CD8-positive, alpha-beta memory T cell (primary cell): Measurements from ENCODE around the gene CACNA1C. TPM values are rescaled to one million over a fixed set of nuclear protein-coding genes. Genes with fewer than 3 reads are reported as not detected.

Experiments used
- CTCF ChIA-PET: fragments of 350-600 bp; sonication (Branson Sonifier 250); formaldehyde crosslinking; loops from one replicate; lab custom pipeline; 2021; ENCODE audit warnings: antibody characterized with exemption; lab: Charles Lee
- POLR2A ChIA-PET: fragments of 350-600 bp; sonication (Branson Sonifier 250); formaldehyde crosslinking; loops from one replicate; lab custom pipeline; 2021; ENCODE audit warnings: antibody characterized with exemption; lab: Charles Lee
- DNase-seq, 5 donors: peaks; one replicate each; pipeline versions ENCODE4 v3.0.0 to v3.0.0-alpha.2; 2020 to 2022; ENCODE audit warnings: mixed read lengths in 1 of 5
- H3K27ac ChIP-seq: one replicate; pipeline ENCODE4 v1.7.0; 2013; ENCODE audit warnings: low read depth, mild to moderate bottlenecking, low read length, moderate library complexity
- H3K27me3 ChIP-seq: 2 replicates; pipeline ENCODE4 v1.7.0; 2013; ENCODE audit warnings: low read length, mild to moderate bottlenecking; ENCODE audit not compliant: insufficient read depth, poor library complexity, severe bottlenecking
- H3K36me3 ChIP-seq: 2 replicates; pipeline ENCODE4 v1.7.0; 2013; ENCODE audit warnings: mild to moderate bottlenecking, low read length, moderate library complexity; ENCODE audit not compliant: insufficient read depth
- H3K4me1 ChIP-seq: 2 replicates; pipeline ENCODE4 v1.7.0; 2013; ENCODE audit warnings: mild to moderate bottlenecking, low read length, moderate library complexity; ENCODE audit not compliant: insufficient read depth
- H3K4me3 ChIP-seq: 2 replicates; pipeline ENCODE4 v1.7.0; 2013; ENCODE audit warnings: mild to moderate bottlenecking, low read length
- H3K9me3 ChIP-seq: 2 replicates; pipeline ENCODE4 v1.7.0; 2013; ENCODE audit warnings: mild to moderate bottlenecking, low read length
- H3K27ac Mint-ChIP-seq, 8 donors: one replicate each; pipeline ENCODE4 v1.8.0; 2020 to 2021; ENCODE audit warnings: mixed read lengths in 8 of 8, mild to moderate bottlenecking in 6 of 8, inconsistent platforms in 3 of 8, moderate library complexity in 3 of 8
- H3K27me3 Mint-ChIP-seq, 2 donors: one replicate each; pipeline ENCODE4 v1.8.0; 2020 to 2021; ENCODE audit warnings: mixed read lengths in 2 of 2, mild to moderate bottlenecking in 1 of 2, moderate library complexity in 1 of 2
- H3K36me3 Mint-ChIP-seq, 3 donors: one replicate each; pipeline ENCODE4 v1.8.0; 2020 to 2021; ENCODE audit warnings: mixed read lengths in 3 of 3, inconsistent platforms in 1 of 3, mild to moderate bottlenecking in 1 of 3
- H3K4me1 Mint-ChIP-seq, 3 donors: one replicate each; pipeline ENCODE4 v1.8.0; 2020 to 2021; ENCODE audit warnings: mixed read lengths in 3 of 3, inconsistent platforms in 1 of 3, mild to moderate bottlenecking in 1 of 3
- H3K4me3 Mint-ChIP-seq, 7 donors: one replicate each; pipeline ENCODE4 v1.8.0; 2020 to 2021; ENCODE audit warnings: mixed read lengths in 7 of 7, mild to moderate bottlenecking in 6 of 7, moderate library complexity in 4 of 7, inconsistent platforms in 2 of 7
- H3K9me3 Mint-ChIP-seq, 5 donors: one replicate each; pipeline ENCODE4 v1.8.0; 2020 to 2022; ENCODE audit warnings: mixed read lengths in 5 of 5, mild to moderate bottlenecking in 3 of 5, moderate library complexity in 2 of 5, inconsistent platforms in 1 of 5
- polyA plus RNA-seq: library from polyadenylated mRNA; unstranded; fragments of 300-500 nt; fragmentation: Illumina TruSeq; gene quantifications from one replicate; pipeline ENCODE4 v1.2.3, GENCODE V29; 2021
- total RNA-seq, 2 experiments: library from RNA; stranded (reverse); gene quantifications; one replicate each; pipeline ENCODE4 v1.2.3, GENCODE V29; 2021

CACNA1C gene
- total and polyA plus RNA-seq, 3 experiments from 2014 or later, result 0.04 to 0.10 (median 0.04) TPM

DNA sequence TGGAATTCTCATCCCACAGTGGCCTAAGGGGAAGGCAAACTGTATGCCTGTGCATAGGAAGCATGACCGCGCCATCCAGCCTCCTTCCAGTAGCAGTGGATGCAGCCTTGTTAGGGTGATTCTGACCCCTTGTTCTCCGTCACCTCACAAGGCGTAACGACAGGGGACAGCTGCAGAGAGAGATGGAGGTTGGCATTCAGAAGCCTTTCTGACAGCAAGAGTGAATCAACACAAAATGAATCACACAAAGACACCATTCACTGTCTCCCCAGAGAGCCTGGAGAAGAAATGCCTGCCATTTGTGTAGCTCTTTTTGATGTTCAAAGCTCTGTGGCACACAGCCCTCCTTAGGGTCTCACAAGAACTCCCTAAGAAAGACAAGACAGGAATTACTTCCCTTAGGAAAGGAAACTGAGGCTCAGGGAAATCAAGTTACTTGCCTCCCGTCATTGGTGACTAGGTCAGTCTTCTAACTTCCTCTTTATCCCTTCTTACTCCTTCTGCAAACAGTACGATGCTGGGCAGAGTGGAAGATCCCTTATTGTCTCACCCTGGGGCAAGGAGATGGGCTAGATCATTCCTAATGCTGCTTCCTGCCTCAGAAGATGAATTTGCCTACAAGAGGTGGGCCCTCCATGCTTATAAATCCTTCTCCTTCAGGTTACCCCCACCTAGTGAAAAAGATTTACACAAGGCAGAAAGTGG, 280.9 kb downstream of the CACNA1C start:
- CTCF ChIA-PET, result no interaction called here
- no peaks in the 10 kb centered on the region for H3K36me3 Mint-ChIP-seq
- H3K4me3 Mint-ChIP-seq, result no peak overlapping the region
- POLR2A ChIA-PET, result no interaction called here
- no peaks in the 10 kb centered on the region for H3K9me3 Mint-ChIP-seq
- no peak for DNase-seq
- H3K27ac ChIP-seq, result no peak overlapping the region
- no peaks in the 10 kb centered on the region for H3K4me1 Mint-ChIP-seq
- no peak overlapping the region for H3K27ac Mint-ChIP-seq
- no peaks in the 10 kb centered on the region for H3K36me3 ChIP-seq
- no peak overlapping the region for H3K4me3 ChIP-seq
- no peaks in the 10 kb centered on the region for H3K4me1 ChIP-seq
- peaks cover 3 to 21% of the 10 kb centered on the region in 2 donors for H3K27me3 Mint-ChIP-seq
- no peaks in the 10 kb centered on the region for H3K9me3 ChIP-seq
- H3K27me3 ChIP-seq, result no peaks in the 10 kb centered on the region

DNA sequence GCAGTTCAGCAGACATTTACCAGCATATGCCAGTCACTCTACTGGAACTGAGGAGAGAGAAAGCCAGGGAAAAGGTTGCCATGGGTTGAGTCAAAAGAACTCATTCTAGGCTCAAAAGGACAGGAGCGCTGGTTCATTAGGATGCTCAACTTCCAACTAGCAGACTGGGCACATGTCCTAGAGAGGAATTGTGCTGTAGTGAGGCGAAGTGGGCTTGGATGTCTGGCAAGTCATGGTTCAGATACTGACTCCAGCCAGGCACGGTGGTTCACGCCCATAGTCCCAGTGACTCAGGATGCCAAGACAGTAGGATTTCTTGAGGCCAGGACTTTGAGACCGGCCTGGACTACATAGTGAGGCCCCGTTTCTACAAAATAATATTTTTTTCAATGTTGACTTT, 281.5 kb downstream of the CACNA1C start:
- Histone ChIP-seq H3K27me3 (no peaks in the 10 kb centered on the region), H3K4me1 (no peaks in the 10 kb centered on the region), H3K36me3 (no peaks in the 10 kb centered on the region), H3K9me3 (no peaks in the 10 kb centered on the region), H3K4me3 (no peak overlapping the region), H3K27ac (no peak overlapping the region)
- DNase-seq, result no peak
- Mint-ChIP-seq H3K4me3 (no peak overlapping the region), H3K36me3 (no peaks in the 10 kb centered on the region), H3K4me1 (no peaks in the 10 kb centered on the region), H3K27ac (no peak overlapping the region), H3K27me3 (peaks cover 3 to 15% of the 10 kb centered on the region in 2 donors), H3K9me3 (no peaks in the 10 kb centered on the region)
- ChIA-PET CTCF (no interaction called here), POLR2A (no interaction called here)

GRCh38 chr12:2334689-2335088, 281.9 kb downstream of the CACNA1C start:
- H3K27me3 Mint-ChIP-seq, result peaks cover 0 to 11% of the 10 kb centered on the region in 2 donors
- no peak overlapping the region for H3K27ac Mint-ChIP-seq
- Histone ChIP-seq H3K27ac (no peak overlapping the region), H3K4me3 (no peak overlapping the region), H3K27me3 (no peaks in the 10 kb centered on the region), H3K36me3 (no peaks in the 10 kb centered on the region), H3K4me1 (no peaks in the 10 kb centered on the region), H3K9me3 (no peaks in the 10 kb centered on the region)
- no peaks in the 10 kb centered on the region for H3K36me3 Mint-ChIP-seq
- POLR2A ChIA-PET, result no interaction called here
- CTCF ChIA-PET, result no interaction called here
- H3K4me3 Mint-ChIP-seq, result no peak overlapping the region
- no peaks in the 10 kb centered on the region for H3K4me1 Mint-ChIP-seq
- no peaks in the 10 kb centered on the region for H3K9me3 Mint-ChIP-seq
- DNase-seq, result no peak

GRCh38 chr12:2335109-2335508, 282.3 kb downstream of the CACNA1C start:
- H3K36me3 ChIP-seq, result no peaks in the 10 kb centered on the region
- no peaks in the 10 kb centered on the region for H3K9me3 ChIP-seq
- CTCF ChIA-PET, result no interaction called here
- H3K4me1 ChIP-seq, result no peaks in the 10 kb centered on the region
- H3K27me3 ChIP-seq, result no peaks in the 10 kb centered on the region
- Mint-ChIP-seq H3K4me3 (no peak overlapping the region), H3K4me1 (no peaks in the 10 kb centered on the region), H3K27ac (no peak overlapping the region), H3K27me3 (peaks cover 0 to 9% of the 10 kb centered on the region in 2 donors), H3K36me3 (no peaks in the 10 kb centered on the region), H3K9me3 (no peaks in the 10 kb centered on the region)
- H3K27ac ChIP-seq, result no peak overlapping the region
- no peak for DNase-seq
- H3K4me3 ChIP-seq, result no peak overlapping the region
- POLR2A ChIA-PET, result no interaction called here

DNA sequence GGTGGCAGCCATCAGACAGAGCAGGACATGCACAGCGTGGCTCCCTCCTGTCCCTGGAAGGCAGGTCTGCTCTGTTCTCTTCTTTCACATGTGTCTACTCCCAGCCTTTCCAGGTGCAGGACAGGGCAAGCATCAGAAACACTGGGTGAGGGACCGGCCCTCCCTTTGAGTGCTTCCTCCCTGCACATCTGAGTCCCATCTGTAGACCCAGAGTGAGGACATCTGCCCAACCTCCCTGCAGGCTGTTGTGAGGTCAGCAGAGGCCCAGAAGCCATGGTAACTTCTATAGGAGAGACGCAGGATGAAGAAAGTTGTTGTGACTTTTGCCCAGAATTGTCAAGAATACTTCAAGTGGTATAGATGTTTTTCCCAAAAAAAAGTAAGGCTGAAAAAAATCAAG, 282.7 kb downstream of the CACNA1C start:
- Histone ChIP-seq H3K4me3 (no peak overlapping the region), H3K27ac (no peak overlapping the region), H3K4me1 (no peaks in the 10 kb centered on the region), H3K27me3 (no peaks in the 10 kb centered on the region), H3K36me3 (no peaks in the 10 kb centered on the region), H3K9me3 (no peaks in the 10 kb centered on the region)
- Mint-ChIP-seq H3K4me3 (no peak overlapping the region), H3K9me3 (no peaks in the 10 kb centered on the region), H3K4me1 (no peaks in the 10 kb centered on the region), H3K27ac (no peak overlapping the region), H3K36me3 (no peaks in the 10 kb centered on the region), H3K27me3 (peaks cover under 1 to 9% of the 10 kb centered on the region in 2 donors)
- no peak for DNase-seq
- ChIA-PET POLR2A (no interaction called here), CTCF (no interaction called here)

- ChIA-PET CTCF (no interaction called here), POLR2A (no interaction called here)
- no peaks in the 10 kb centered on the region for H3K27me3 ChIP-seq
- H3K27ac ChIP-seq, result no peak overlapping the region
- Mint-ChIP-seq H3K4me1 (no peaks in the 10 kb centered on the region), H3K36me3 (no peaks in the 10 kb centered on the region), H3K9me3 (no peaks in the 10 kb centered on the region), H3K27me3 (peaks cover 1 to 10% of the 10 kb centered on the region in 2 donors), H3K4me3 (no peak overlapping the region), H3K27ac (no peak overlapping the region)
- no peak overlapping the region for H3K4me3 ChIP-seq
- no peaks in the 10 kb centered on the region for H3K9me3 ChIP-seq
- no peaks in the 10 kb centered on the region for H3K4me1 ChIP-seq
- no peaks in the 10 kb centered on the region for H3K36me3 ChIP-seq
- DNase-seq, result no peak
Observed at GRCh38 chr12:2335916-2336315, 283.1 kb downstream of the CACNA1C start.

DNA sequence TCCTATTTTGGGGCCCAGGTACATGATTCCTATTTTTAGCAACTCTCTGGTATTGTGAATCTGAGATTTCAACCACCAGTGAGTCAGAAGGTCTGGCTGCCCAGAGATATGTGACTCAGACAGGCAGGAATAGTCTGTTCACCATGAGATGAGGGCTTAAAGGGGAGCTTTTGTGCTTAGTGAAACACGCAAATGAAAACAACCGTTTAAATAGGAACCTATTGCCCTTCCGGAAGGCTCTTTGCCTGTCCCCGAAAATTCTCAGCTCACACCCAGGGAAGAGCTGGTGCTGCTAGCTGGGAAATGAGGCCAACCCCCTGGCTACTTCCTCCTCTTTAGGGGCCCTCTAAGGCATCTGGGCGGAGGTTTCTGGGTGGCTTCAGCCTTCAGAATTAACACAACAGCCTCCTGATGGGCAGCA, 283.6 kb downstream of the CACNA1C start:
- Histone ChIP-seq H3K4me1 (no peaks in the 10 kb centered on the region), H3K36me3 (no peaks in the 10 kb centered on the region), H3K4me3 (no peak overlapping the region), H3K27me3 (no peaks in the 10 kb centered on the region), H3K9me3 (no peaks in the 10 kb centered on the region), H3K27ac (no peak overlapping the region)
- ChIA-PET CTCF (no interaction called here), POLR2A (no interaction called here)
- Mint-ChIP-seq H3K9me3 (no peaks in the 10 kb centered on the region), H3K27ac (no peak overlapping the region), H3K27me3 (peaks cover 1 to 13% of the 10 kb centered on the region in 2 donors), H3K4me1 (no peaks in the 10 kb centered on the region), H3K36me3 (no peaks in the 10 kb centered on the region), H3K4me3 (no peak overlapping the region)
- DNase-seq, result no peak

GRCh38 chr12:2337031-2338010, 284.5 kb downstream of the CACNA1C start:
- Histone ChIP-seq H3K27me3 (no peaks in the 10 kb centered on the region), H3K4me3 (no peak overlapping the region), H3K36me3 (no peaks in the 10 kb centered on the region), H3K27ac (no peak overlapping the region), H3K4me1 (no peaks in the 10 kb centered on the region), H3K9me3 (no peaks in the 10 kb centered on the region)
- Mint-ChIP-seq H3K27ac (no peak overlapping the region), H3K4me3 (no peak overlapping the region), H3K9me3 (no peaks in the 10 kb centered on the region), H3K27me3 (peaks cover 1 to 16% of the 10 kb centered on the region in 2 donors), H3K4me1 (no peaks in the 10 kb centered on the region), H3K36me3 (no peaks in the 10 kb centered on the region)
- ChIA-PET CTCF (no interaction called here), POLR2A (no interaction called here)
- DNase-seq, result no peak
